ENCODE data around the gene ALG11. TPM values are rescaled to one million over a fixed set of nuclear protein-coding genes. Genes with fewer than 3 reads are reported as not detected.

The ALG11 gene
- 21.5 and 21.9 TPM in 2 replicates for total RNA-seq

- H3K4me1 Mint-ChIP-seq (ENCODE audit: low read depth) = peaks cover 9% of the 10 kb centered on the region
- peak within 1 kb of the TSS; percentile 86 for H3K27ac Mint-ChIP-seq
- H3K27me3 Mint-ChIP-seq (ENCODE audit: low read depth) = peaks cover 35% of the 10 kb centered on the region
- H3K36me3 Mint-ChIP-seq (ENCODE audit: low read depth) = peaks cover 6% of the 10 kb centered on the region
- no peaks in the 10 kb centered on the region for H3K9me3 Mint-ChIP-seq
- intact Hi-C loops (cut with micrococcal nuclease) = loop anchor here (1.0 to 5.0 kb wide), 6 partner anchors 182 to 605 kb away; partner anchors contain the start of genes CKAP2, DHRS12 and INTS6
- peak within 1 kb of the TSS; percentile 94 for H3K4me3 Mint-ChIP-seq (ENCODE audit: low read depth)
- peak; percentile 99 for DNase-seq (ENCODE audit: low spot score)
These were observed at the start of gene ALG11 for GRCh38 chr13:52011632-52012511. ALG11 (plus strand) TSS chr13:52012398; CDS start chr13:52012419, 21 bp downstream.

GRCh38 chr13:51966186-51966585, 46.0 kb upstream of the ALG11 start:
- Mint-ChIP-seq H3K27ac (no peak overlapping the region), H3K4me3 (ENCODE audit: low read depth) (no peak overlapping the region), H3K27me3 (ENCODE audit: low read depth) (no peaks in the 10 kb centered on the region), H3K9me3 (no peaks in the 10 kb centered on the region), H3K36me3 (ENCODE audit: low read depth) (no peaks in the 10 kb centered on the region), H3K4me1 (ENCODE audit: low read depth) (peaks cover 43% of the 10 kb centered on the region)
- DNase-seq (ENCODE audit: low spot score) = no peak
- intact Hi-C loops (cut with micrococcal nuclease) = no loop called here

- Mint-ChIP-seq H3K9me3 (no peaks in the 10 kb centered on the region), H3K27me3 (ENCODE audit: low read depth) (no peaks in the 10 kb centered on the region), H3K27ac (no peak overlapping the region), H3K4me3 (ENCODE audit: low read depth) (no peak overlapping the region), H3K4me1 (ENCODE audit: low read depth) (peaks cover 32% of the 10 kb centered on the region), H3K36me3 (ENCODE audit: low read depth) (no peaks in the 10 kb centered on the region)
- intact Hi-C loops (cut with micrococcal nuclease) = no loop called here
- DNase-seq (ENCODE audit: low spot score) = no peak
These were observed 44.4 kb upstream of the ALG11 start for GRCh38 chr13:51967482-51968446.

- Mint-ChIP-seq H3K27ac (no peak overlapping the region), H3K36me3 (ENCODE audit: low read depth) (no peaks in the 10 kb centered on the region), H3K27me3 (ENCODE audit: low read depth) (no peaks in the 10 kb centered on the region), H3K9me3 (no peaks in the 10 kb centered on the region), H3K4me3 (ENCODE audit: low read depth) (no peak overlapping the region), H3K4me1 (ENCODE audit: low read depth) (peaks cover 32% of the 10 kb centered on the region)
- no peak for DNase-seq (ENCODE audit: low spot score)
- intact Hi-C loops (cut with micrococcal nuclease) = no loop called here
These were observed 41.8 kb upstream of the ALG11 start for GRCh38 chr13:51970349-51970748.

GRCh38 chr13:51971520-51972426, 40.4 kb upstream of the ALG11 start:
- intact Hi-C loops (cut with micrococcal nuclease) = no loop called here
- H3K4me1 Mint-ChIP-seq (ENCODE audit: low read depth) = peaks cover 26% of the 10 kb centered on the region
- H3K4me3 Mint-ChIP-seq (ENCODE audit: low read depth) = no peak overlapping the region
- H3K9me3 Mint-ChIP-seq = no peaks in the 10 kb centered on the region
- no peaks in the 10 kb centered on the region for H3K36me3 Mint-ChIP-seq (ENCODE audit: low read depth)
- DNase-seq (ENCODE audit: low spot score) = no peak
- no peak overlapping the region for H3K27ac Mint-ChIP-seq
- no peaks in the 10 kb centered on the region for H3K27me3 Mint-ChIP-seq (ENCODE audit: low read depth)

GRCh38 chr13:51974482-51974881, 37.7 kb upstream of the ALG11 start:
- DNase-seq (ENCODE audit: low spot score) = no peak
- no peaks in the 10 kb centered on the region for H3K9me3 Mint-ChIP-seq
- no peaks in the 10 kb centered on the region for H3K27me3 Mint-ChIP-seq (ENCODE audit: low read depth)
- no peaks in the 10 kb centered on the region for H3K36me3 Mint-ChIP-seq (ENCODE audit: low read depth)
- no peak overlapping the region for H3K4me3 Mint-ChIP-seq (ENCODE audit: low read depth)
- intact Hi-C loops (cut with micrococcal nuclease) = no loop called here
- H3K27ac Mint-ChIP-seq = no peak overlapping the region
- peaks cover 11% of the 10 kb centered on the region for H3K4me1 Mint-ChIP-seq (ENCODE audit: low read depth)

GRCh38 chr13:51976423-51976822, 35.8 kb upstream of the ALG11 start:
- Mint-ChIP-seq H3K9me3 (no peaks in the 10 kb centered on the region), H3K36me3 (ENCODE audit: low read depth) (no peaks in the 10 kb centered on the region), H3K4me3 (ENCODE audit: low read depth) (no peak overlapping the region), H3K27me3 (ENCODE audit: low read depth) (peaks cover 2% of the 10 kb centered on the region), H3K27ac (no peak overlapping the region), H3K4me1 (ENCODE audit: low read depth) (no peaks in the 10 kb centered on the region)
- DNase-seq (ENCODE audit: low spot score) = no peak
- intact Hi-C loops (cut with micrococcal nuclease) = no loop called here

- Mint-ChIP-seq H3K4me3 (ENCODE audit: low read depth) (no peak overlapping the region), H3K27ac (no peak overlapping the region), H3K9me3 (no peaks in the 10 kb centered on the region), H3K4me1 (ENCODE audit: low read depth) (no peaks in the 10 kb centered on the region), H3K36me3 (ENCODE audit: low read depth) (no peaks in the 10 kb centered on the region), H3K27me3 (ENCODE audit: low read depth) (peaks cover 2% of the 10 kb centered on the region)
- intact Hi-C loops (cut with micrococcal nuclease) = no loop called here
- DNase-seq (ENCODE audit: low spot score) = no peak
These were observed 35.3 kb upstream of the ALG11 start for GRCh38 chr13:51976890-51977289.

- H3K27me3 Mint-ChIP-seq (ENCODE audit: low read depth) = peaks cover 2% of the 10 kb centered on the region
- DNase-seq (ENCODE audit: low spot score) = no peak
- no peak overlapping the region for H3K27ac Mint-ChIP-seq
- H3K9me3 Mint-ChIP-seq = no peaks in the 10 kb centered on the region
- H3K4me1 Mint-ChIP-seq (ENCODE audit: low read depth) = no peaks in the 10 kb centered on the region
- H3K4me3 Mint-ChIP-seq (ENCODE audit: low read depth) = no peak overlapping the region
- intact Hi-C loops (cut with micrococcal nuclease) = no loop called here
- no peaks in the 10 kb centered on the region for H3K36me3 Mint-ChIP-seq (ENCODE audit: low read depth)
These were observed 34.6 kb upstream of the ALG11 start for GRCh38 chr13:51977625-51978024.

- H3K4me3 Mint-ChIP-seq (ENCODE audit: low read depth) = no peak overlapping the region
- intact Hi-C loops (cut with micrococcal nuclease) = no loop called here
- no peak overlapping the region for H3K27ac Mint-ChIP-seq
- H3K27me3 Mint-ChIP-seq (ENCODE audit: low read depth) = peaks cover 2% of the 10 kb centered on the region
- no peaks in the 10 kb centered on the region for H3K9me3 Mint-ChIP-seq
- no peak for DNase-seq (ENCODE audit: low spot score)
- no peaks in the 10 kb centered on the region for H3K36me3 Mint-ChIP-seq (ENCODE audit: low read depth)
- H3K4me1 Mint-ChIP-seq (ENCODE audit: low read depth) = no peaks in the 10 kb centered on the region
These were observed 33.2 kb upstream of the ALG11 start for GRCh38 chr13:51978796-51979556.

- Mint-ChIP-seq H3K36me3 (ENCODE audit: low read depth) (no peaks in the 10 kb centered on the region), H3K27me3 (ENCODE audit: low read depth) (peaks cover 19% of the 10 kb centered on the region), H3K27ac (no peak overlapping the region), H3K4me1 (ENCODE audit: low read depth) (no peaks in the 10 kb centered on the region), H3K9me3 (no peaks in the 10 kb centered on the region), H3K4me3 (ENCODE audit: low read depth) (no peak overlapping the region)
- DNase-seq (ENCODE audit: low spot score) = no peak
- intact Hi-C loops (cut with micrococcal nuclease) = no loop called here
These were observed 31.3 kb upstream of the ALG11 start for GRCh38 chr13:51980908-51981307.

Measured in activated T-helper 2 cell treated with anti-CD3 and anti-CD28 coated beads, Interferon-gamma antibody, Interleukin-2, Interleukin-4, amounts not matched to agents 10 μg/mL and 5 μg/mL and 100 μg/mL, durations not matched to agents 14 hours and 24 hours and 36 hours (primary cell).